ENCODE measurements around the gene CALU.
A peak's percentile ranks its signal among the peaks of the same experiment; 100 is the strongest.

CALU gene

DNA sequence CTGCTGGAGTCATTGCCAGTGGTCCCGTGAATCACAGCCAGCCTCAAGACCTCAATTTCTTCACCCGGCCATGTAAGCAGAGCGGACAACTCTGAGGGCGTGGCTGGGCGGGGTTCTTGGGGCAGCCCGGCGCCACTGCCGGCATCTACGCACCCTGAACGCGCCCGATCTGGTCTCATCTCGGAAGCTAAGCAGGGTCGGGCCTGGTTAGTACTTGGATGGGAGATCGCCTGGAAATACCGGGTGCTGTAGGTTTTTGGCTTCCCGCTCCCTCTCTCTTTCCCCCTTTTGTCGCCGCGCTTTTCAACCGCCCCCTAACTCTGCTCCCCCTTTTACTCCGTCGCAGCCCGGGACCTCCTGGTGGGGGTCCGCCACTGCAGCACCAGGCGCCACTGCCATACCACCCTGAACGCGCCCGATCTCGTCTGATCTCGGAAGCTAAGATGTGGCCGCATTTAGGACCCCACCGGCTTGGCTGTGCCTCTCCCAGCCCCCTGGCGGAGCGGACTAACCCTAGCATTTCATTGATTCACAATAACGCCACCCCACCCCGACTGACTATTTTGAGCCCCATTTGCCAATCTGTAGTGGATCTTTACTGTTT lies 41.8 kb upstream of the CALU start:
- no peaks in the 10 kb centered on the region for H3K9me3 ChIP-seq (ENCODE audit: control insufficient read depth, insufficient read depth, low read depth, low read length)
- TF ChIP-seq ZNF169 (tag by site-specific recombination; IDR thresholded peaks at IDR 0.05): no peak
- TF ChIP-seq ZNF202 (tag by site-specific recombination; IDR thresholded peaks at IDR 0.05; ENCODE audit: borderline replicate concordance): no peak
- TF ChIP-seq ZNF354C (tag by site-specific recombination; IDR thresholded peaks at IDR 0.05; ENCODE audit: borderline replicate concordance, low read depth): no peak
- TF ChIP-seq ZNF473 (tag by site-specific recombination; IDR thresholded peaks at IDR 0.05): no peak
- no peak for TF ChIP-seq ZNF701 (tag by site-specific recombination; IDR thresholded peaks at IDR 0.05)
- TF ChIP-seq, protein P1, sequence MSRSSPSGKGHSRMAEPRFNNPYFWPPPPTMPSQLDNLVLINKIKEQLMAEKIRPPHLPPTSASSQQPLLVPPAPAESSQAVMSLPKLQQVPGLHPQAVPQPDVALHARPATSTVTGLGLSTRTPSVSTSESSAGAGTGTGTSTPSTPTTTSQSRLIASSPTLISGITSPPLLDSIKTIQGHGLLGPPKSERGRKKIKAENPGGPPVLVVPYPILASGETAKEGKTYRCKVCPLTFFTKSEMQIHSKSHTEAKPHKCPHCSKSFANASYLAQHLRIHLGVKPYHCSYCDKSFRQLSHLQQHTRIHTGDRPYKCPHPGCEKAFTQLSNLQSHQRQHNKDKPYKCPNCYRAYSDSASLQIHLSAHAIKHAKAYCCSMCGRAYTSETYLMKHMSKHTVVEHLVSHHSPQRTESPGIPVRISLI (tag by site-specific recombination; IDR thresholded peaks at IDR 0.05): no peak
- no peak for TF ChIP-seq ZNF114 (tag by site-specific recombination; IDR thresholded peaks at IDR 0.05)
- TF ChIP-seq ZBTB21 (tag by site-specific recombination; IDR thresholded peaks at IDR 0.05): no peak
- TF ChIP-seq ZNF600 (tag by site-specific recombination; IDR thresholded peaks at IDR 0.05): no peak
- H3K36me3 ChIP-seq (ENCODE audit: control insufficient read depth in 2 of 2, insufficient read depth in 1 of 2, low read length in 2 of 2): no peaks in the 10 kb centered on the region
- ChIA-PET POLR2A (no interaction called here), CTCF (no interaction called here)
- H3K27ac ChIP-seq (ENCODE audit: extremely low read depth, low read depth, low read length): no peak overlapping the region
- peaks cover 2% of the 10 kb centered on the region for H3K4me1 ChIP-seq (ENCODE audit: control insufficient read depth, insufficient read depth, low read length)
- no peak overlapping the region for H3K4me3 ChIP-seq (ENCODE audit: low read depth, low read length)

DNA sequence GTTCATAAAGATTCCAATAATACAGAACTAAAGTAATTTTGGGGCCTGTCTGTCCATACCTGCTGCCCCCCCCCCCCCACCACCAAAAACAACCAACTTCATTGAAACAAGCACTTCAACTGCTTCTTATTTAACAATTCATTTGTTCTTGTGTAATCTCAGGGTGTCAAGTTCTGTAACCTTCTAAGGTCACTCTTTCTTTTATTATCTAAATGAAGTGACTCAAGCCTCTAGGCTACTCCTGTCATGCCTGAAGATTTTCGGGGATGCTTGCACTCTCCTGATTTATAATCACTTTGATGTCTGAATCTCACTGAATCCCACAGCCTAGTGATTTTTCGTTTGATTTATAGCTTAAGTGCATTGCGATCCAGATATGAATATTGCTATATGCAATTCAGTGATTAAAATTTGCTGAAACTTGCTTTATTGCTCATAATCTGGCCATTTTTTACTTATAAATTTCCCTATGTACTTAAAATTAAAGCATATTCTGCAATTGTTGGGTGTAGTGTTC lies 39.9 kb upstream of the CALU start:
- H3K27ac ChIP-seq (ENCODE audit: extremely low read depth, low read depth, low read length): no peak overlapping the region
- ChIA-PET POLR2A (no interaction called here), CTCF (no interaction called here)
- H3K36me3 ChIP-seq (ENCODE audit: control insufficient read depth in 2 of 2, insufficient read depth in 1 of 2, low read length in 2 of 2): no peaks in the 10 kb centered on the region
- H3K4me1 ChIP-seq (ENCODE audit: control insufficient read depth, insufficient read depth, low read length): no peaks in the 10 kb centered on the region
- H3K4me3 ChIP-seq (ENCODE audit: low read depth, low read length): no peak overlapping the region
- H3K9me3 ChIP-seq (ENCODE audit: control insufficient read depth, insufficient read depth, low read depth, low read length): no peaks in the 10 kb centered on the region
- TF ChIP-seq ZSCAN23 (tag by site-specific recombination; IDR thresholded peaks at IDR 0.05) (no peak), ZNF549 (tag by site-specific recombination; IDR thresholded peaks at IDR 0.05) (no peak), HOXC10 (CRISPR knock-in tag; IDR thresholded peaks at IDR 0.05) (no peak), PRDM1 (tag by site-specific recombination; IDR thresholded peaks at IDR 0.05) (no peak), ZNF560 (tag by site-specific recombination; IDR thresholded peaks at IDR 0.05; ENCODE audit: borderline replicate concordance) (no peak), ZNF600 (tag by site-specific recombination; IDR thresholded peaks at IDR 0.05) (no peak), GLIS2 (tag by site-specific recombination; IDR thresholded peaks at IDR 0.05) (no peak), ZNF747 (tag by site-specific recombination; IDR thresholded peaks at IDR 0.05) (no peak), MYNN (tag by site-specific recombination; IDR thresholded peaks at IDR 0.05; ENCODE audit: borderline replicate concordance) (no peak), ZNF16 (tag by site-specific recombination; IDR thresholded peaks at IDR 0.05; ENCODE audit: low read depth) (no peak)
- TF ChIP-seq, protein P2, sequence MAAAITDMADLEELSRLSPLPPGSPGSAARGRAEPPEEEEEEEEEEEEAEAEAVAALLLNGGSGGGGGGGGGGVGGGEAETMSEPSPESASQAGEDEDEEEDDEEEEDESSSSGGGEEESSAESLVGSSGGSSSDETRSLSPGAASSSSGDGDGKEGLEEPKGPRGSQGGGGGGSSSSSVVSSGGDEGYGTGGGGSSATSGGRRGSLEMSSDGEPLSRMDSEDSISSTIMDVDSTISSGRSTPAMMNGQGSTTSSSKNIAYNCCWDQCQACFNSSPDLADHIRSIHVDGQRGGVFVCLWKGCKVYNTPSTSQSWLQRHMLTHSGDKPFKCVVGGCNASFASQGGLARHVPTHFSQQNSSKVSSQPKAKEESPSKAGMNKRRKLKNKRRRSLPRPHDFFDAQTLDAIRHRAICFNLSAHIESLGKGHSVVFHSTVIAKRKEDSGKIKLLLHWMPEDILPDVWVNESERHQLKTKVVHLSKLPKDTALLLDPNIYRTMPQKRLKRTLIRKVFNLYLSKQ (tag by site-specific recombination; IDR thresholded peaks at IDR 0.05; ENCODE audit: borderline replicate concordance): no peak

DNA sequence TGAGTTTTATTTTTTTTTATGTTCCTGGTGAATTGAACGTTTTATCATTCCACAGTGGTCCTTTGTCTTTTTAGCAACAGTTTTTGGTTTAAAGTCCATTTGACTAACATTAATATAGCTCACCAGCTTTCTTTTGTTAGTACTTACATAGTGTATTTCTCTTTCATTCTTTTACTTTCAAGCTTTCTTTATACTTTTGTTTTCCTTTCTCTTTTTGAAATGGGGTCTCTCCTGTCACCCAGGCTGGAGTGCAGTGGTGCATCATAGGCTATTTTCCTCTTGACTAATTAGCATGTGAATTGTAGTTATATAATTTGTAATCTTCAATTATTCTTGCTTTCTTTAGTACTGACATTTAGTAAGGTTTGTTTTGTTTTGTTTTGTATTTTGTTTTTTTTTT lies 39.3 kb upstream of the CALU start:
- CTCF ChIA-PET: interaction anchor here (1.2 kb wide), 1 partner anchor 26 kb away, joined by 3 read pairs; no protein-coding TSS in a partner anchor
- no peaks in the 10 kb centered on the region for H3K9me3 ChIP-seq (ENCODE audit: control insufficient read depth, insufficient read depth, low read depth, low read length)
- H3K4me3 ChIP-seq (ENCODE audit: low read depth, low read length): no peak overlapping the region
- no peak overlapping the region for H3K27ac ChIP-seq (ENCODE audit: extremely low read depth, low read depth, low read length)
- POLR2A ChIA-PET: no interaction called here
- no peaks in the 10 kb centered on the region for H3K36me3 ChIP-seq (ENCODE audit: control insufficient read depth in 2 of 2, insufficient read depth in 1 of 2, low read length in 2 of 2)
- H3K4me1 ChIP-seq (ENCODE audit: control insufficient read depth, insufficient read depth, low read length): no peaks in the 10 kb centered on the region
- TF ChIP-seq PRDM1 (tag by site-specific recombination; IDR thresholded peaks at IDR 0.05) (peak; percentile 94), BCL11B (tag by site-specific recombination; IDR thresholded peaks at IDR 0.05; ENCODE audit: low read depth) (no peak)
